Measurements from ENCODE around the gene PTDSS2. TPM values are rescaled to one million over a fixed set of nuclear protein-coding genes. Genes with fewer than 3 reads are reported as not detected.

Gene PTDSS2
- total and polyA plus RNA-seq, 9 of the 15 experiments (the other 6 are each of a cell fraction or from before 2014, with no cell fraction given), result 0.45 to 53.9 (median 17.2) TPM

DNA sequence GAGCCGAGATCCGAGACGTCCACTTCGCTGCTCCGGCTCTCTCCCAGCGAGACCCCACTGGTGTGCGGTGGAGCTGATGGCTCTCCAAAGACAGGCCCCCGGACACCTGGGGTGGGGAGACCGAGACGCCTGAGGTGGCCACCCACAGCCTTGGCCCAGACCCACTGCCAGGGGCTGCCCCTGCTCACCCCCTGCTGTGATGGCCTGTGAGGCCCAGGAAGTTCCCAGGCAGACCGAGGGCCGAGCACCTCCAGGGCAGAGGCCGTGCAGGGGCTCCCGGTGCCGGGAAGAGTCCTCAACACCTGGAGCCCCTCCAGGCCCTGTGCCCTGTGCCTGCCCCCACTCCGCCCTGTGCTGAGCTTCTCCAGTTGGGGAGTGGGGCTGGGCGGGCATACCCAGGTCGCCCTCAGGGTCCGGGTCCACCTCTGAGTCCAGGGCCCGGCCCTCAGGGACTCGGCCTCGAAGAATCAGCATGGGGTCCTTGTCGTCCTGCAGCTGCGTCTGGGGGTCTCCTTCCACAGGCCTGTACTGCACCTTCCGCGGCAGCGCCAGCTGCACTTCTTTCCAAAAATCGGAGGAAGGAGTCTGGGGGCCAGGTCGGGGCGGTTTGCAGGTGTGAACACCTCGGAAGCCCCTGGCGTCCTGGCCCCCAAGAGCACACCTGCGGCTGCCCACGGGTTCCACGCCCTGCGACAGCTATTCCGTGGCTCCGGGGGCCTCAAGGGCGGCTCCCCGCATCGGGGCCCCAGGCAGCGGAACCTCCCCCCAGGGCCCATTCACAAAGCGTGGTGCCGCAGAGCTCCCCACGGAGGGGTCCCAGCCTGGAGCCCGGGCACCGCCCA, 43.9 kb upstream of the PTDSS2 start:
- peak; percentile 8 for ATAC-seq
- H3K4me1 ChIP-seq (replicated peaks in 1 of 2; ENCODE audit: control insufficient read depth in 2 of 2, insufficient read depth in 2 of 2, low read length in 2 of 2), result peaks cover 6 to 60% of the 10 kb centered on the region in 2 experiments; a peak in 3 of 5 replicates
- CTCF ChIA-PET (ENCODE audit: low intra/inter-chr PET ratio), result interaction anchor here (0.9 kb wide), 1 partner anchor 112 kb away, joined by 6 read pairs; no protein-coding TSS in a partner anchor
- no peak for DNase-seq (ENCODE audit: extremely low read depth in 1 of 4, low spot score in 3 of 4)
- H3K9me3 ChIP-seq (replicated peaks; ENCODE audit: control insufficient read depth, insufficient read depth, low read depth, low read length), result no peaks in the 10 kb centered on the region
- H2AFZ ChIP-seq (ENCODE audit: low read depth, low read length), result peak overlapping the region; percentile 82; the same call in 1 of the 2 replicates
- H3K9ac ChIP-seq (ENCODE audit: insufficient read depth in 1 of 2, low read depth in 2 of 2, low read length in 2 of 2), result peak overlapping the region; percentile 69 to 92; a peak in 3 of 4 replicates
- FAIRE-seq, result no peak
- intact Hi-C loops (cut with micrococcal nuclease) (loop anchor here (2.0 kb wide), 1 partner anchor 43 kb away; no protein-coding TSS in a partner anchor), in situ Hi-C loops (cut with MboI) (no loop called here)
- peaks cover 11% of the 10 kb centered on the region; the same call in 2 of the 3 replicates for H3K79me2 ChIP-seq (ENCODE audit: control insufficient read depth, insufficient read depth, low read length)
- peak overlapping the region; percentile 63 for H3K4me2 ChIP-seq (ENCODE audit: insufficient read depth, low read length)
- H3K4me3 ChIP-seq, result peak overlapping the region; percentile 52
- BruUV-seq (replicated peaks), result TSS peak; percentile 90
- peaks cover 31% of the 10 kb centered on the region; the same call in 1 of the 3 replicates for H3K36me3 ChIP-seq (ENCODE audit: control insufficient read depth, insufficient read depth, low read length)
- 44% methylated on average over 39 of the region's 47 CpGs for WGBS (ENCODE audit: insufficient coverage, low coverage, missing lambda C conversion rate)
- H3K27me3 ChIP-seq (ENCODE audit: control insufficient read depth in 2 of 2, insufficient read depth in 2 of 2, low read length in 2 of 2), result no peaks in the 10 kb centered on the region
- no peaks in the 10 kb centered on the region for H4K20me1 ChIP-seq (replicated peaks; ENCODE audit: control insufficient read depth, insufficient read depth, low read length)
- peak overlapping the region; percentile 87 for H3K27ac ChIP-seq (ENCODE audit: extremely low read depth, low read depth, low read length)
- no peaks in the 10 kb centered on the region for H3K9me1 ChIP-seq (ENCODE audit: control insufficient read depth, insufficient read depth, low read length)
- POLR2A ChIA-PET, result interaction anchor here (0.9 to 1.2 kb wide), 4 partner anchors 10 to 171 kb away, joined by 3 to 5 read pairs (median 3); no protein-coding TSS in a partner anchor
- no peak for TF ChIP-seq FOSL1 (tag; conservative IDR thresholded peaks at IDR 0.05)
- TF ChIP-seq, protein P1, sequence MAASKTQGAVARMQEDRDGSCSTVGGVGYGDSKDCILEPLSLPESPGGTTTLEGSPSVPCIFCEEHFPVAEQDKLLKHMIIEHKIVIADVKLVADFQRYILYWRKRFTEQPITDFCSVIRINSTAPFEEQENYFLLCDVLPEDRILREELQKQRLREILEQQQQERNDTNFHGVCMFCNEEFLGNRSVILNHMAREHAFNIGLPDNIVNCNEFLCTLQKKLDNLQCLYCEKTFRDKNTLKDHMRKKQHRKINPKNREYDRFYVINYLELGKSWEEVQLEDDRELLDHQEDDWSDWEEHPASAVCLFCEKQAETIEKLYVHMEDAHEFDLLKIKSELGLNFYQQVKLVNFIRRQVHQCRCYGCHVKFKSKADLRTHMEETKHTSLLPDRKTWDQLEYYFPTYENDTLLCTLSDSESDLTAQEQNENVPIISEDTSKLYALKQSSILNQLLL (CRISPR knock-in tag; IDR thresholded peaks at IDR 0.05; ENCODE audit: borderline replicate concordance), result no peak
- peak; percentile 73; the same call in 1 of the 2 replicates for TF ChIP-seq RBFOX2 (IDR thresholded peaks at IDR 0.05; ENCODE audit: low read depth, low read length)
- TF ChIP-seq HDAC6 (IDR thresholded peaks at IDR 0.05; ENCODE audit: low read depth, low read length), result no peak
- no peak for TF ChIP-seq NONO (IDR thresholded peaks at IDR 0.05; ENCODE audit: low read depth in 2 of 2, low read length in 1 of 2)
- TF ChIP-seq, protein P2, sequence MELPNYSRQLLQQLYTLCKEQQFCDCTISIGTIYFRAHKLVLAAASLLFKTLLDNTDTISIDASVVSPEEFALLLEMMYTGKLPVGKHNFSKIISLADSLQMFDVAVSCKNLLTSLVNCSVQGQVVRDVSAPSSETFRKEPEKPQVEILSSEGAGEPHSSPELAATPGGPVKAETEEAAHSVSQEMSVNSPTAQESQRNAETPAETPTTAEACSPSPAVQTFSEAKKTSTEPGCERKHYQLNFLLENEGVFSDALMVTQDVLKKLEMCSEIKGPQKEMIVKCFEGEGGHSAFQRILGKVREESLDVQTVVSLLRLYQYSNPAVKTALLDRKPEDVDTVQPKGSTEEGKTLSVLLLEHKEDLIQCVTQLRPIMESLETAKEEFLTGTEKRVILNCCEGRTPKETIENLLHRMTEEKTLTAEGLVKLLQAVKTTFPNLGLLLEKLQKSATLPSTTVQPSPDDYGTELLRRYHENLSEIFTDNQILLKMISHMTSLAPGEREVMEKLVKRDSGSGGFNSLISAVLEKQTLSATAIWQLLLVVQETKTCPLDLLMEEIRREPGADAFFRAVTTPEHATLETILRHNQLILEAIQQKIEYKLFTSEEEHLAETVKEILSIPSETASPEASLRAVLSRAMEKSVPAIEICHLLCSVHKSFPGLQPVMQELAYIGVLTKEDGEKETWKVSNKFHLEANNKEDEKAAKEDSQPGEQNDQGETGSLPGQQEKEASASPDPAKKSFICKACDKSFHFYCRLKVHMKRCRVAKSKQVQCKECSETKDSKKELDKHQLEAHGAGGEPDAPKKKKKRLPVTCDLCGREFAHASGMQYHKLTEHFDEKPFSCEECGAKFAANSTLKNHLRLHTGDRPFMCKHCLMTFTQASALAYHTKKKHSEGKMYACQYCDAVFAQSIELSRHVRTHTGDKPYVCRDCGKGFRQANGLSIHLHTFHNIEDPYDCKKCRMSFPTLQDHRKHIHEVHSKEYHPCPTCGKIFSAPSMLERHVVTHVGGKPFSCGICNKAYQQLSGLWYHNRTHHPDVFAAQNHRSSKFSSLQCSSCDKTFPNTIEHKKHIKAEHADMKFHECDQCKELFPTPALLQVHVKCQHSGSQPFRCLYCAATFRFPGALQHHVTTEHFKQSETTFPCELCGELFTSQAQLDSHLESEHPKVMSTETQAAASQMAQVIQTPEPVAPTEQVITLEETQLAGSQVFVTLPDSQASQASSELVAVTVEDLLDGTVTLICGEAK (IDR thresholded peaks at IDR 0.05), result no peak
- TF ChIP-seq, protein P2 (CRISPR knock-in tag; IDR thresholded peaks at IDR 0.05), result no peak
- no peak for TF ChIP-seq NCOA4 (IDR thresholded peaks at IDR 0.05; ENCODE audit: partially characterized antibody)
